Endothelial cell of umbilical vein (primary cell): ENCODE measurements around the gene MIPEP. TPM values are rescaled to one million over a fixed set of nuclear protein-coding genes. Genes with fewer than 3 reads are reported as not detected.

Experiments
- BruUV-seq: library from RNA; stranded (reverse); fragments of 400-500 nt; replicated peaks from 2 replicates; lab custom pipeline; 2021; lab: Mats Ljungman, UMichigan
- CTCF ChIA-PET: fragments of 300-600, 350-600 bp; sonication (Branson Sonifier 250); formaldehyde crosslinking; loops from one replicate; lab custom pipeline; 2021; ENCODE audit warnings: antibody characterized with exemption, inconsistent platforms; lab: Charles Lee
- POLR2A ChIA-PET: fragments of 300-600, 350-600 bp; sonication (Branson Sonifier 250); formaldehyde crosslinking; loops from one replicate; lab custom pipeline; 2021; ENCODE audit warnings: antibody characterized with exemption, inconsistent platforms; lab: Charles Lee
- DNase-seq: peaks from one replicate; pipeline ENCODE4 v3.0.0-alpha.2; 2011; ENCODE audit warnings: low read depth, low spot score
- FAIRE-seq: peaks from 2 replicates; lab custom pipeline; 2011; peaks lifted over from hg19 to GRCh38; lab: Jason Lieb, UNC
- H2AFZ ChIP-seq: 2 replicates; pipeline ENCODE4 v1.6.0; 2012; ENCODE audit warnings: low read depth, low read length, control low read depth, inconsistent platforms
- H3K27ac ChIP-seq: 2 replicates; pipeline ENCODE4 v1.5.1; 2011; ENCODE audit warnings: low read depth, mild to moderate bottlenecking, control low read depth, low read length, moderate library complexity; ENCODE audit not compliant: insufficient read depth
- H3K27me3 ChIP-seq, 2 experiments: 2 replicates each; pipeline versions ENCODE4 v1.6.0 to v1.6.1; 2011; ENCODE audit warnings: low read length in 2 of 2, mixed read lengths in 1 of 2; ENCODE audit not compliant: control insufficient read depth in 2 of 2, insufficient read depth in 2 of 2
- H3K36me3 ChIP-seq, 2 experiments: 2 replicates in 1 of 2; 3 replicates in 1 of 2; pipeline ENCODE4 v1.5.1; 2011; ENCODE audit warnings: low read length in 2 of 2, mild to moderate bottlenecking in 1 of 2, moderate library complexity in 1 of 2; ENCODE audit not compliant: control insufficient read depth in 2 of 2, insufficient read depth in 2 of 2; ENCODE audit errors: extremely low read depth in 1 of 2
- H3K4me1 ChIP-seq: 3 replicates; pipeline ENCODE4 v1.5.1; 2011; ENCODE audit warnings: mild to moderate bottlenecking, low read length; ENCODE audit not compliant: control insufficient read depth, insufficient read depth; ENCODE audit errors: extremely low read depth
- H3K4me2 ChIP-seq: 2 replicates; pipeline ENCODE4 v1.6.1; 2011; ENCODE audit warnings: low read length, control low read depth, mixed read lengths; ENCODE audit not compliant: insufficient read depth
- H3K4me3 ChIP-seq, 3 experiments: fragments of 200-600 bp in 1 of 3; sonication (generic), shearing (Covaris generic) in 1 of 3; replicated peaks in 1 of 3; 2 replicates each; pipeline ENCODE4 v1.5.1; 2011 to 2016; ENCODE audit warnings: control low read depth in 3 of 3, low read length in 3 of 3, mild to moderate bottlenecking in 2 of 3, inconsistent platforms in 1 of 3, low read depth in 1 of 3, moderate library complexity in 1 of 3; ENCODE audit not compliant: insufficient read depth in 1 of 3
- H3K79me2 ChIP-seq: 2 replicates; pipeline ENCODE4 v1.6.0; 2012; ENCODE audit warnings: low read length, inconsistent platforms; ENCODE audit not compliant: control insufficient read depth, insufficient read depth
- H3K9ac ChIP-seq: replicated peaks from 2 replicates; pipeline ENCODE3; 2011; ENCODE audit warnings: low read length, control low read depth; ENCODE audit not compliant: insufficient read depth; ENCODE audit errors: extremely low read depth
- H3K9me1 ChIP-seq: replicated peaks from 3 replicates; pipeline ENCODE4 v1.6.0; 2011; ENCODE audit warnings: mild to moderate bottlenecking, low read length; ENCODE audit not compliant: control insufficient read depth, insufficient read depth; ENCODE audit errors: extremely low read depth
- H3K9me3 ChIP-seq: replicated peaks from 2 replicates; pipeline ENCODE4 v1.5.1; 2012; ENCODE audit warnings: low read length, inconsistent platforms; ENCODE audit not compliant: control insufficient read depth, insufficient read depth
- H4K20me1 ChIP-seq: replicated peaks from 2 replicates; pipeline ENCODE3; 2011; ENCODE audit warnings: mild to moderate bottlenecking, low read length; ENCODE audit not compliant: control insufficient read depth, insufficient read depth; ENCODE audit errors: extremely low read depth
- CTCF ChIP-seq, 2 donors: IDR thresholded peaks; 1 replicate in 1 of 2; 2 replicates in 1 of 2; pipeline ENCODE4 v1.5.1; 2011; ENCODE audit warnings: low read length in 2 of 2, mild to moderate bottlenecking in 2 of 2, moderate library complexity in 2 of 2, control low read depth in 1 of 2, inconsistent platforms in 1 of 2, low read depth in 1 of 2; ENCODE audit not compliant: insufficient read depth in 1 of 2; ENCODE audit errors: extremely low read depth in 1 of 2
- EZH2 ChIP-seq: IDR thresholded peaks from 2 replicates; pipeline ENCODE4 v1.6.1; 2012; ENCODE audit warnings: borderline replicate concordance, low read depth, mild to moderate bottlenecking, moderate library complexity, low read length, inconsistent platforms; ENCODE audit not compliant: severe bottlenecking
- FOS ChIP-seq: IDR thresholded peaks from 2 replicates; pipeline ENCODE4 v1.6.1; 2011; ENCODE audit warnings: mild to moderate bottlenecking, low read length, moderate library complexity, borderline replicate concordance; ENCODE audit not compliant: insufficient read depth
- GATA2 ChIP-seq: IDR thresholded peaks from 2 replicates; pipeline ENCODE4 v1.7.0; 2011; ENCODE audit warnings: low read depth, mild to moderate bottlenecking, moderate library complexity, mixed read lengths, low read length; ENCODE audit not compliant: insufficient read length, insufficient read depth
- JUN ChIP-seq: IDR thresholded peaks from 2 replicates; pipeline ENCODE4 v1.6.1; 2011; ENCODE audit warnings: borderline replicate concordance, low read depth; ENCODE audit not compliant: insufficient read length, insufficient read depth
- MAX ChIP-seq: IDR thresholded peaks from 2 replicates; pipeline ENCODE4 v1.6.1; 2011; ENCODE audit not compliant: insufficient read depth, insufficient read length
- MYC ChIP-seq: IDR thresholded peaks from one replicate; pipeline ENCODE4 v1.6.1; 2011; ENCODE audit warnings: mild to moderate bottlenecking, low read depth, low read length
- POLR2A ChIP-seq: IDR thresholded peaks from 2 replicates; pipeline ENCODE4 v1.6.1; 2012; ENCODE audit warnings: low read depth, mild to moderate bottlenecking, control low read depth, low read length
- POLR2AphosphoS5 ChIP-seq: IDR thresholded peaks from 2 replicates; pipeline ENCODE4 v1.6.1; 2012; ENCODE audit warnings: low read depth, mild to moderate bottlenecking, control low read depth, low read length, moderate library complexity; ENCODE audit not compliant: insufficient read depth
- dilution Hi-C: fragments of 300-500 bp; cut with MboI; formaldehyde crosslinking; loops from one replicate; pipeline ENCODE4 v1.15.0; 2019; ENCODE audit warnings: low sequenced_read_pairs; ENCODE audit not compliant: extremely low pct_ligation_motif_present
- intact Hi-C: fragments of 100-400 bp; cut with micrococcal nuclease; formaldehyde crosslinking; loops from one replicate; pipeline ENCODE4 v1.10.0; 2022
- polyA plus RNA-seq, 4 experiments: library from polyadenylated mRNA; depleted of rRNA in 3 of 4; stranded (reverse) in 3 of 4; unstranded in 1 of 4; fragments of >200 nt; gene quantifications; 2 replicates each; pipeline versions ENCODE4 v1.2.1 to v1.2.3, GENCODE V29; 2011 to 2012; ENCODE audit warnings: missing spikeins in 1 of 4
- total RNA-seq: library from RNA; stranded (reverse); gene quantifications from 2 replicates; pipeline ENCODE4 v1.2.3, GENCODE V29; 2021

Gene MIPEP
- total and polyA plus RNA-seq, 2 donors (not counting 3 experiments of a cell fraction or from before 2014, with no cell fraction given) = 12.4 to 19.2 TPM

DNA sequence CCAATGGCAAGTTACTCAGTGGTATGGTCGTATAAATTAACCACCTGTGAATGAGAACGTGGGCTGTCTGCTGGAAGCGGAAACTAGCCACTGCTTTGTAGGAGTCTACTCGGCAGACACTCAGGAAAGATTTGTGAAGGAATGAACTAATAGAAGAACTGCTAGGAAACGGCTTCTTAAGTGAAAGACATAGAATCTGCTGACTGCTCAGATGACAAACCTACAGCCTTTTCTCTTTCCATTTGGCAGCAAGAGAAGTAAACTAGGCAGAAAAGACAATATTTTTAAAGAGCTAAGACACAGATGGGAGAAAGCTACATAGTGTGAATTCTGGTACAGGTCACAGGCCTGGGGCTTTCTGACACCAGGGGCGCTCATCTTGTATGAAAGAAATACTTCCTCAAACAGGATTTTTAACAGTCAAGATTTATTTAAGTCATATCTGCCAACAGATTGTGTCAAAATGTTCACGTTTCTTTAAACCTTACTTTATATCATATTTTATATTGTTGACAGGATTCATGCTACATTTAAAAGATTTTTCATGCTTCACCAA, 78.4 kb downstream of the MIPEP start:
- no peak for FAIRE-seq
- no peak overlapping the region for H3K9ac ChIP-seq

More for the DNA sequence above, 78.4 kb downstream of the MIPEP start:
- no peak overlapping the region for H2AFZ ChIP-seq
- H3K4me3 ChIP-seq = no peak overlapping the region
- DNase-seq = no peak
- no peaks in the 10 kb centered on the region for H3K9me1 ChIP-seq
- dilution Hi-C loops = no loop called here
- H3K79me2 ChIP-seq = no peaks in the 10 kb centered on the region
- no peaks in the 10 kb centered on the region for H4K20me1 ChIP-seq
- intact Hi-C loops = no loop called here
- H3K9me3 ChIP-seq = no peaks in the 10 kb centered on the region
- TF ChIP-seq POLR2AphosphoS5 (no peak), EZH2 (no peak), MAX (no peak), JUN (no peak), POLR2A (no peak), FOS (no peak), MYC (no peak), GATA2 (no peak), CTCF (IDR thresholded peaks at IDR 0.05; ENCODE audit: extremely low read depth in 1 of 2, insufficient read depth in 1 of 2, low read depth in 1 of 2, low read length in 2 of 2) (no peak)
- CTCF ChIA-PET = interaction anchor here (0.8 to 1.2 kb wide), 2 partner anchors 13 to 69 kb away, joined by 3 read pairs; no protein-coding TSS in a partner anchor
- POLR2A ChIA-PET = no interaction called here
- H3K27me3 ChIP-seq = no peaks in the 10 kb centered on the region
- no peak overlapping the region for H3K27ac ChIP-seq
- BruUV-seq = no TSS peak
- no peak overlapping the region for H3K4me2 ChIP-seq
- no peaks in the 10 kb centered on the region for H3K36me3 ChIP-seq
- H3K4me1 ChIP-seq = no peaks in the 10 kb centered on the region
